Measurements from ENCODE around the gene ASTN2.

DNA sequence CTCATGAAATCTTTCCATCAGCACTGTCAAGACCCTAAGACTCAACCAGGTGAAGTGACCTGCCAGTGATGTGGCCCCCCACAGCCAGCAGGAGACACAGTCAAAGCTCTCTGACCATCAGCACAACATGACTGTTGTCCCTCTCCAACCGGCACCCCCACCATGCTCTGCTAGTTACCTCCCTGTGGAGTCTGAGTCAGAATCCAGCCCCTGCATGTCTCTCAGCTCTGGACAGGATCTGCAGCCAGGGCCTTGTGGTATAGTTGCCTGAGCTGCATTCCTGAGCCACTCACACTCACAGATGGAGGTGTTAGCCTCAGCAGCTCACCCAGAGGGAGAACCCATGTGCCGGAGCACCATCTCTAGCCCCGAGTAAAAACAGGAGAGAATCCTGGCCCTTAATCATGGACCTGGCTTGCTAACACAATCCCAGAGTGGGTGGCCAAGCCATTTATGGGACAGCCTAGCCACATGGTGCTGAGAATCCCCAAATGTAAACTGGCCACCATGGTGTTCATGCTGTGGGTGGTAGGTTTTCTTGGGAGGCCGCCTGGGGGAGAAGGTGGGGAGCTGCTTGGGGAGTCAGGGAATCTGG is 1023.5 kb downstream of the ASTN2 start:
- TF ChIP-seq CTCF (IDR thresholded peaks at IDR 0.05; ENCODE audit: low read length) = no peak
- TF ChIP-seq EZH2 (IDR thresholded peaks at IDR 0.05; ENCODE audit: borderline replicate concordance, low read length) = no peak

Measured in OCI-LY1 (cell line).